Panc1 (cell line): ENCODE measurements around the gene DNAL4. TPM values are rescaled to one million over a fixed set of nuclear protein-coding genes. Genes with fewer than 3 reads are reported as not detected.
A peak's percentile ranks its signal among the peaks of the same experiment; 100 is the strongest.

Experiments used
- ATAC-seq: fragments of 200-7000 bp; cut with Tn5 transposase; 2 replicates; pipeline ENCODE4 v1.9.1; 2020; ENCODE audit warnings: mild to moderate bottlenecking, moderate library complexity
- BruUV-seq: library from RNA; stranded (reverse); fragments of 400-500 nt; replicated peaks from 2 replicates; lab custom pipeline; 2021; lab: Mats Ljungman, UMichigan
- CTCF ChIA-PET: fragments of 300-600 bp; sonication (Branson Sonifier 250); formaldehyde crosslinking; loops from one replicate; lab custom pipeline; 2022; ENCODE audit warnings: antibody characterized with exemption; lab: Charles Lee
- POLR2A ChIA-PET: fragments of 300-600 bp; sonication (Branson Sonifier 250); formaldehyde crosslinking; loops from one replicate; lab custom pipeline; 2022; ENCODE audit warnings: antibody characterized with exemption; lab: Charles Lee
- DNase-seq: peaks from one replicate; pipeline ENCODE4 v3.0.0-alpha.2; 2010; ENCODE audit warnings: low read depth, low spot score
- H3K27ac ChIP-seq: 2 replicates; pipeline ENCODE4 v1.5.1; 2011; ENCODE audit warnings: mild to moderate bottlenecking, low read length, inconsistent platforms
- H3K27me3 ChIP-seq: fragments of 200-500 bp; sonication (Bioruptor generic); 2 replicates; pipeline ENCODE4 v1.6.0; 2014; ENCODE audit warnings: low read length, inconsistent platforms; ENCODE audit not compliant: control insufficient read depth, insufficient read depth
- H3K36me3 ChIP-seq: fragments of 200-500 bp; sonication (Bioruptor generic); 2 replicates; pipeline ENCODE4 v1.5.1; 2014; ENCODE audit warnings: inconsistent platforms, mild to moderate bottlenecking, low read length, moderate library complexity; ENCODE audit not compliant: control insufficient read depth, insufficient read depth
- H3K4me1 ChIP-seq: 2 replicates; pipeline ENCODE4 v1.5.1; 2011; ENCODE audit warnings: inconsistent platforms, mild to moderate bottlenecking, low read length, moderate library complexity; ENCODE audit not compliant: control insufficient read depth, insufficient read depth
- H3K4me3 ChIP-seq, 2 experiments: 2 replicates each; pipeline ENCODE4 v1.5.1; 2011 to 2012; ENCODE audit warnings: low read depth in 2 of 2, low read length in 2 of 2, mild to moderate bottlenecking in 2 of 2, inconsistent platforms in 1 of 2, moderate library complexity in 1 of 2
- H3K9me3 ChIP-seq: fragments of 200-500 bp; sonication (Bioruptor generic); 2 replicates; pipeline ENCODE4 v1.5.1; 2014; ENCODE audit warnings: low read depth, mild to moderate bottlenecking, inconsistent platforms, low read length, moderate library complexity; ENCODE audit not compliant: control insufficient read depth, insufficient read depth
- POLR2AphosphoS5 ChIP-seq: IDR thresholded peaks from 2 replicates; pipeline ENCODE4 v1.6.1; 2012; ENCODE audit warnings: mild to moderate bottlenecking, low read depth, low read length, moderate library complexity
- SIN3A ChIP-seq: IDR thresholded peaks from 2 replicates; pipeline ENCODE4 v1.6.1; 2012; ENCODE audit warnings: low read depth, mild to moderate bottlenecking, low read length, moderate library complexity, borderline replicate concordance; ENCODE audit not compliant: insufficient read depth
- TCF7L2 ChIP-seq: IDR thresholded peaks from 2 replicates; pipeline ENCODE4 v1.6.1; 2011; ENCODE audit warnings: mild to moderate bottlenecking, low read depth, low read length, inconsistent platforms
- in situ Hi-C: cut with HindIII; loops from 2 replicates; pipeline ENCODE4 v1.10.0; 2016; ENCODE audit warnings: low sequenced_read_pairs, low pct_unique_long_range_greater_than_20kb
- intact Hi-C: fragments of 100-400 bp; cut with micrococcal nuclease; formaldehyde crosslinking; loops from one replicate; pipeline ENCODE4 v1.10.0; 2022; ENCODE audit not compliant: unreplicated experiment
- total RNA-seq: library from RNA; stranded (reverse); gene quantifications from one replicate; pipeline ENCODE4 v1.2.1, GENCODE V29; 2021; ENCODE audit not compliant: unreplicated experiment
- TF ChIP-seq, protein P1 (sequence below), 2 experiments: IDR thresholded peaks; 2 replicates each; pipeline ENCODE4 v1.6.1; 2011 to 2012; ENCODE audit warnings: low read depth in 2 of 2, control low read depth in 1 of 2, low read length in 1 of 2, mild to moderate bottlenecking in 1 of 2, moderate library complexity in 1 of 2; ENCODE audit not compliant: insufficient read depth in 1 of 2
- TF ChIP-seq, protein P2 (sequence below): fragments of 450-650 bp; IDR thresholded peaks from 2 replicates; pipeline ENCODE4 v1.5.1; 2017; ENCODE audit warnings: mild to moderate bottlenecking

Gene DNAL4
- total RNA-seq, 1 experiment from 2014 or later, result 10.5 TPM

DNA sequence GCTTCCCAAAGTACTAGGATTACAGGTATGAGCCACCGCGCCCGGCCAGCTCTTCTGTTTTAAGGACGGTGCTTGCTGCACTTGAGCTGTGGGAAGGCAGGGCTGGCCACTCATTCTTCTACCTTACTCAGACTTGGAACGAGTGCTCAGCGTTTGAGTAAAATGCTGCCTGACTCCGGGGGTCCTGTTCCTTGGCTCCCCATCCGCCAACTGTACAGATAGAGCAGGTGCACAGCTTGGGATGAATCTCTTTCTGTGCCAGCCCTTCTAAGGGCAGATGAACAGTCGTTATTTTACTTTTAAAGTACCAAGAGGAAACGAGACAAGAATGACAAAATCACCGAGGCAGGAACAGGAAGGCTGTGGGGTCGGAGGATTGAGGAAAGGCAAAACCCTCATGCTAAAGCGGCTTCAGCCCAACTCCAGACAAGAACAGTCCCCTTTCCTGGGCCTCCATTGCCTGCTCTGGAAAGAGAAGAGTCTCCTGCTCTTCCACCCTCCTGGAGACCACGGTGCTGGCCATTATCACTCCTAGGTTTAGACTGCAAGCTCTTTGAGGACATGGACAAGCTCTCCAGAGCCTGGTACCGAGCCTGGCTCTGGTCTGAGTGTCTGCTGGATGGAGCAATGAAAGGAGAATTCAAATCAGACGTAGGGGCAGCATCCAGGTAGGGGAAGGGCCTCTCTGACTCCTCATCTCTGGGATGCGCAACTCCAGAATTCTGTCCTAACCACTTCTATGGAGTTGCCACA, 37.1 kb downstream of the DNAL4 start:
- ChIA-PET CTCF (no interaction called here), POLR2A (no interaction called here)
- Histone ChIP-seq H3K4me1 (peaks cover 9% of the 10 kb centered on the region; the same call in 1 of the 2 replicates), H3K4me3 (peak overlapping the region; percentile 61 to 69), H3K9me3 (no peaks in the 10 kb centered on the region), H3K27ac (peak overlapping the region; percentile 82), H3K36me3 (no peaks in the 10 kb centered on the region), H3K27me3 (no peaks in the 10 kb centered on the region)
- DNase-seq, result no peak
- TF ChIP-seq SIN3A (no peak), TCF7L2 (no peak), POLR2AphosphoS5 (no peak)
- TF ChIP-seq, protein P1, sequence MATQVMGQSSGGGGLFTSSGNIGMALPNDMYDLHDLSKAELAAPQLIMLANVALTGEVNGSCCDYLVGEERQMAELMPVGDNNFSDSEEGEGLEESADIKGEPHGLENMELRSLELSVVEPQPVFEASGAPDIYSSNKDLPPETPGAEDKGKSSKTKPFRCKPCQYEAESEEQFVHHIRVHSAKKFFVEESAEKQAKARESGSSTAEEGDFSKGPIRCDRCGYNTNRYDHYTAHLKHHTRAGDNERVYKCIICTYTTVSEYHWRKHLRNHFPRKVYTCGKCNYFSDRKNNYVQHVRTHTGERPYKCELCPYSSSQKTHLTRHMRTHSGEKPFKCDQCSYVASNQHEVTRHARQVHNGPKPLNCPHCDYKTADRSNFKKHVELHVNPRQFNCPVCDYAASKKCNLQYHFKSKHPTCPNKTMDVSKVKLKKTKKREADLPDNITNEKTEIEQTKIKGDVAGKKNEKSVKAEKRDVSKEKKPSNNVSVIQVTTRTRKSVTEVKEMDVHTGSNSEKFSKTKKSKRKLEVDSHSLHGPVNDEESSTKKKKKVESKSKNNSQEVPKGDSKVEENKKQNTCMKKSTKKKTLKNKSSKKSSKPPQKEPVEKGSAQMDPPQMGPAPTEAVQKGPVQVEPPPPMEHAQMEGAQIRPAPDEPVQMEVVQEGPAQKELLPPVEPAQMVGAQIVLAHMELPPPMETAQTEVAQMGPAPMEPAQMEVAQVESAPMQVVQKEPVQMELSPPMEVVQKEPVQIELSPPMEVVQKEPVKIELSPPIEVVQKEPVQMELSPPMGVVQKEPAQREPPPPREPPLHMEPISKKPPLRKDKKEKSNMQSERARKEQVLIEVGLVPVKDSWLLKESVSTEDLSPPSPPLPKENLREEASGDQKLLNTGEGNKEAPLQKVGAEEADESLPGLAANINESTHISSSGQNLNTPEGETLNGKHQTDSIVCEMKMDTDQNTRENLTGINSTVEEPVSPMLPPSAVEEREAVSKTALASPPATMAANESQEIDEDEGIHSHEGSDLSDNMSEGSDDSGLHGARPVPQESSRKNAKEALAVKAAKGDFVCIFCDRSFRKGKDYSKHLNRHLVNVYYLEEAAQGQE (IDR thresholded peaks at IDR 0.05; ENCODE audit: insufficient read depth in 1 of 2, low read depth in 2 of 2, low read length in 1 of 2), result no peak
- TF ChIP-seq, protein P2, sequence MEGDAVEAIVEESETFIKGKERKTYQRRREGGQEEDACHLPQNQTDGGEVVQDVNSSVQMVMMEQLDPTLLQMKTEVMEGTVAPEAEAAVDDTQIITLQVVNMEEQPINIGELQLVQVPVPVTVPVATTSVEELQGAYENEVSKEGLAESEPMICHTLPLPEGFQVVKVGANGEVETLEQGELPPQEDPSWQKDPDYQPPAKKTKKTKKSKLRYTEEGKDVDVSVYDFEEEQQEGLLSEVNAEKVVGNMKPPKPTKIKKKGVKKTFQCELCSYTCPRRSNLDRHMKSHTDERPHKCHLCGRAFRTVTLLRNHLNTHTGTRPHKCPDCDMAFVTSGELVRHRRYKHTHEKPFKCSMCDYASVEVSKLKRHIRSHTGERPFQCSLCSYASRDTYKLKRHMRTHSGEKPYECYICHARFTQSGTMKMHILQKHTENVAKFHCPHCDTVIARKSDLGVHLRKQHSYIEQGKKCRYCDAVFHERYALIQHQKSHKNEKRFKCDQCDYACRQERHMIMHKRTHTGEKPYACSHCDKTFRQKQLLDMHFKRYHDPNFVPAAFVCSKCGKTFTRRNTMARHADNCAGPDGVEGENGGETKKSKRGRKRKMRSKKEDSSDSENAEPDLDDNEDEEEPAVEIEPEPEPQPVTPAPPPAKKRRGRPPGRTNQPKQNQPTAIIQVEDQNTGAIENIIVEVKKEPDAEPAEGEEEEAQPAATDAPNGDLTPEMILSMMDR, result no peak
- in situ Hi-C loops (no loop called here), intact Hi-C loops (no loop called here)
- TSS peak; percentile 88 for BruUV-seq
- ATAC-seq, result no peak

DNA sequence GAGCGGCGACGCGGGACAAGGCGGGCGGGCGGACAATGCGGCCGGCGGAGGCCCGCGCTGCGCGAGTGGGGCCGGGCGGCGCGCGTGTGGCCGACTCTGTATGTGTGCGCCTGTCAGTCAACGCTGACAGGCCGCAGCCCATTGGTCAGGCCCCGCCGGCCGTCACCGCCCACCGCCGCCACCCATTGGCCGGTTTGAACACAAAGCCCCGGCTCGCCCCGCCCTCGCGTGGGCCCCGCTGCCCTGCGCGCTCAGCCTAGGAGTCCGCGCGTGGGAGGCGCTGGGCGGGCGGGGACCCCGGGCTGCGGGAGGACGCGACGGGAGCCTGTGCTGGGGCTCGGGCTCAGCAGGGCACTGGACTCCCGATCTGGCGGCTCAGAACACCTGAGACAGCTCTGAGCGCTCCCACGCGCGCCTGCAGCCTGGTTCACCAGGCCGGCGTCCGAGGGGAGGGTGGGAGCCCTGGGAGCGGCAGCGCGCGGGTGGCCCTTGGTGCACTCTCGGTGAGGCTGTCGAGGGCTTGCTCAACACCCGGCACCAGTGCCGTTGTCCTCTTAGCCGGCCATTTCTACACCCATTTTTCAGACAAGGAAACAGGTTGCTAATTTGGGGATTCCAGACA, 37.9 kb downstream of the DNAL4 start, which contains the start of gene SUN2:
Gene SUN2 (minus strand): TSS at position 88 of the 622 bp plus-strand sequence. CDS start 3,370 bp downstream, outside the sequence.
- ChIA-PET POLR2A (no interaction called here), CTCF (no interaction called here)
- intact Hi-C loops, result no loop called here

More for the DNA sequence above, 37.9 kb downstream of the DNAL4 start, which contains the start of gene SUN2:
- peak within 1 kb of the TSS; percentile 61 to 69 for H3K4me3 ChIP-seq
- BruUV-seq, result no TSS peak
- no peaks in the 10 kb centered on the region for H3K9me3 ChIP-seq
- DNase-seq (no peak), ATAC-seq (peak; percentile 95)
- in situ Hi-C loops, result no loop called here
- no peaks in the 10 kb centered on the region for H3K27me3 ChIP-seq
- H3K36me3 ChIP-seq, result no peaks in the 10 kb centered on the region
- peak within 1 kb of the TSS; percentile 82 for H3K27ac ChIP-seq
- H3K4me1 ChIP-seq, result peaks cover 9% of the 10 kb centered on the region; the same call in 1 of the 2 replicates
- no peak for TF ChIP-seq TCF7L2
- TF ChIP-seq POLR2AphosphoS5, result 0 out of 2 replicates have a peak, but pooled peaks have one; percentile 19
- peak; percentile 15; the same call in 1 of the 2 replicates for TF ChIP-seq SIN3A
